SKM-1 (cell line): ENCODE results near the gene AUH.

ENCODE experiments used
- DNase-seq: peaks from one replicate; lab custom pipeline; 2025; ENCODE audit not compliant: unreplicated experiment; lab: John Stamatoyannopoulos, UW

Gene AUH

DNA sequence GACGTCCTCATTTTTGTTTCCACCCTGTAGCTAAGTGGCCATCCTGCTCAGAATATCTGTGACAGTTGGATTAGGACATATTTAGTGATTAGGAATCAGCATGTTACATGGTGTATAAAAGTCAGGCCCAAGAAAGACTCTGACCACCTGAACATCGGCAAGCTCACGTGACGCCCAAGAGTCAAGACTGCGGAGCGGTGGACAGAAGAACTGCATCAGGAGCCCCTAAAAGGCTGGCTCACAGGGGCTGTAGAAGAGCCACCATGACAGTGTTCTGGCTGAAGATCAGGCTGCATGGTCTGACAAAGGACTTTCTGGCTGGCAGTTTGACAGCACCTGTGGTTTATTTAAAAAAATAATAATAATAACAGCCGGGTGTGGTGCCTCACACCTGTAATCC, 185.3 kb downstream of the AUH start:
- DNase-seq: no peak

DNA sequence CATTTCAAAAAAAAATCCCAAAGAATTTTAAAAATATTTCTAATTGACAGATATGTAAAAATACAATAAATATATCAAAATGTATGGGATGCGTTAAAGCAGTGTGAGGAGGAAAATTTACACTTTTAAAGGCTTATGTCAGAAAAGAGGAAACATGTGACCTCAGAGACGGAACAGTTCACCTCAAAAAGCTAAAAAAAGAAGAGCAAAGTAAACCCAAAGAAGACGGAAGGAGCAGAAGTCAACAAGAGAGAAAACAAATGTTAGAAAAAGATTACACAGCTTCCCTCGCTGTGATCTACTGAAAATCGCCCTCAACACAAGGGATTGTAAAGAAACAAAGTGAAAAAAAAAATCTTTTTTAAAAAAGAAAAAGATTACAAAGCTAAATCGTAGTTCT, 186.9 kb downstream of the AUH start:
- no peak for DNase-seq

DNA sequence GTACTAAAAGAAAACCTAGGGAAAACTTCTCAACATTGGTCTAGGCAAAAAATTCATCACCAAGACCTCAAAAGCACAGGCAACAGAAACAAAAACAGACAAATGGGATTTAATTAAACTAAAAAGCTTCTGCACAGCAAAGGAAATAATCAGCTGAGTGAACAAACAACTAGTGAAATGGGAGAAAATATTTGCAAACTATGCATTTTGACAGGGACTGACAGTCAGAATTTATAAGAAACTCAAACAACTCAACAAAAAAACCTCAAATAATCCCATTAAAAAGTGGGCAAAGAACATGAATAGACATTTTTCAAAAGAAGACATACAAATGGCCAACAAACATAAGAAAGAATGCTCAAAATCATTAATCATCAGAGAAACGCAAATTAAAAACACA, 189.4 kb downstream of the AUH start:
- no peak for DNase-seq

DNA sequence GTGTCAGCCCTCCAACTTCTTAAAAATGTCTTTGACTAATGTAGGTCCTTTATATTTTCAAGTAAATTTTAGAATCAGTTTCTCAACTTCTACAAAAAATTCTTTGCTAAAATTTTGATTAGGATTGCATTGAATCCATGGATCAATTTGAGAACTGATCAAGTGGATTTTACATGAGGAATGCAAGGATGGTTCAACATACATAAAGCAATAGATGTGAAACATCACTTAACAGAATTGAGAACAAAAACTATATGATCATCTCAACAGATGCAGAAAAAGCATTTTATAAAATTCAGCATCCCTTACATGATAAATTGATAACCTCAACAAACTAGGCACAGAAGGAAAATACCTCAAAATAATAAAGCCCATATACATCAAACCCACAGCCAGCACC, 190.8 kb downstream of the AUH start:
- DNase-seq: no peak

DNA sequence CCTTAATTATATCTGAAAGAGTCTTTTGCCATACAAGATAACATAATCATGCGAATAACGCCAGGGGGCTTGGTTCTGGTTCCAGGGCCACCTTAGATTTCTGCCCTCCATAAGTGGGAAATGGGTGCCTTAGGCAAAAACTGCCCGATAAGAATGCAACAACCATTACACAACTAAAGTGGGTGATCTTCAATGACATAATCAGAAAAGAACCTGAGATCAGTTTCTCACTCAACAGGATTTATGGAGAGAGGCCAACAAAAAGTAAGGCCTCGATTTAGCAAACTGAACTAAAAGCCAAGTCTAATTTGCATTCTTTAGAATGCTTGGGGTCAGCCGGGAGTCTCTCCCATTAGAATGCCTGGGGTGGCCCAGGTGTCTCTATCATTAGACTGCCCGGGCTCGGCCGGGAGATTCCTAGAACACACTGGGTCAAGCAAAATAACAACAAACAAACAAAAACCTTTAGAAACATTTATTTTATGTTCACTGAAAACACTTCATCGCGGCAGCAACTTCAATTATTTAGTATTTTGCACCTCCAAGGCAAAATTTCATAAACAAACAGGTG, 194.8 kb downstream of the AUH start:
- DNase-seq: no peak

DNA sequence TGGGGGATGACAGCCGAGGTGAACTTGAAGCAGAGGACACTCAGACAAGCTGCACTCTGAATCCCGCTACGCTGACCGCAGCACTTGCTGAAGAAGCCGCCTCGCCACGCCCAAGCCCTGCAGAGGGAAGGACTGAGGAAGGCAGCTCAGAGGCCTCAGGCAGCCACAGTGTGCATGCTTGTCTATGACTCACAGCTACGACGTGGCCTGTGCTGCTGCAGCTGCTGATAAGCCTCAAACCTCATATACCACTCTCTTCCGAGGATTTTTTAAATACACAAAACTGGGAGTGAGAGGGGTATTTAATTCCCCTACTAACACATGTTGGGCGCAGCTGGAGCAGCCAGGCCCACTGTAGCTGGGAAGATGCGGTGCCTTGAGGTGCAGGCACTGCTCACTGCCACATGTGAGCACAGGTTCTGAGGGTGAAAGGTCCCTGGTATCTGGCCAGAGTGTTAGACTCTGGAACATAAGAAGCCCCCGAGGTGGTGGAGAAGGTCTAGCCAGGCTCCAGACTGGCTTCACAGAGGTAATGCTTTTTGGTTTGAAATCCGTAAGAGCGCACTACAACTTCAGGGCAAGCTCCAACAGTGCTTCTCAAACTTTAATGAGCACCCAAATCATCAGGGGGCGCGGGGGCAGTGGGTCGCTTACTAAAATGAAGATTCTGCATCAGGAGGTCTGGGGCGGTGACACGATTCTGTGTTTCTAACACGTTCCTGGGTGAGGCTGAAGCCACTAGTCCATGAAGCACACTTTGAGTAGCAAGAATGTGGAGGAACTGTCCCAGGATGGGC, 196.8 kb downstream of the AUH start:
- DNase-seq: peak; percentile 46
